HCT116 (cell line): ENCODE data around the gene KANSL1. TPM values are rescaled to one million over a fixed set of nuclear protein-coding genes. Genes with fewer than 3 reads are reported as not detected.

Experiments used
- ATAC-seq: fragments of 200-7000 bp; cut with Tn5 transposase; 2 replicates; pipeline ENCODE4 v1.9.1; 2020; ENCODE audit warnings: mild to moderate bottlenecking, moderate library complexity
- BruUV-seq: library from RNA; stranded (reverse); fragments of 400-500 nt; replicated peaks from 2 replicates; lab custom pipeline; 2021; lab: Mats Ljungman, UMichigan
- CTCF ChIA-PET: fragments of 300-600 bp; sonication (Branson Sonifier 250); formaldehyde crosslinking; loops from one replicate; lab custom pipeline; 2021; ENCODE audit warnings: antibody characterized with exemption; lab: Charles Lee
- POLR2A ChIA-PET: fragments of 300-600, 350-600 bp; sonication (Branson Sonifier 250); formaldehyde crosslinking; loops from one replicate; lab custom pipeline; 2021; ENCODE audit warnings: antibody characterized with exemption; lab: Charles Lee
- RAD21 ChIA-PET, 2 experiments: fragments of 300-600 bp; sonication (Branson Sonifier 250); formaldehyde crosslinking; loops; one replicate each; lab custom pipeline; 2023; ENCODE audit warnings: low total read pairs in 2 of 2; ENCODE audit not compliant: uncharacterized antibody in 2 of 2, unreplicated experiment in 2 of 2, low non-redundant PET in 1 of 2; lab: Charles Lee
- DNase-seq: peaks from one replicate; pipeline ENCODE4 v3.0.0-alpha.2; 2010; ENCODE audit warnings: low read depth, low spot score
- H2AFZ ChIP-seq: fragments of 200-600 bp; shearing (Covaris generic), sonication (generic); 2 replicates; pipeline ENCODE4 v1.6.1; 2017; ENCODE audit warnings: low read depth, mixed run types, mixed read lengths, antibody characterized with exemption, low read length; ENCODE audit not compliant: poor library complexity, severe bottlenecking
- H3K27ac ChIP-seq: 2 replicates; pipeline ENCODE4 v1.5.1; 2012; ENCODE audit warnings: low read depth, low read length
- H3K27me3 ChIP-seq: fragments of 200-600 bp; sonication (generic); 2 replicates; pipeline ENCODE4 v1.6.1; 2016; ENCODE audit warnings: mixed run types, low read length, mixed read lengths; ENCODE audit not compliant: insufficient read depth
- H3K36me3 ChIP-seq, 2 experiments: fragments of 200-500 bp in 1 of 2; fragments of 200-600 bp in 1 of 2; sonication (Bioruptor generic) in 1 of 2; sonication (generic) in 1 of 2; 2 replicates each; pipeline versions ENCODE4 v1.5.1 to v1.6.1; 2014 to 2016; ENCODE audit warnings: low read length in 2 of 2, inconsistent platforms in 1 of 2, mixed read lengths in 1 of 2, mixed run types in 1 of 2; ENCODE audit not compliant: insufficient read depth in 2 of 2, control insufficient read depth in 1 of 2
- H3K4me1 ChIP-seq, 2 experiments: fragments of 200-600 bp in 1 of 2; sonication (generic) in 1 of 2; 2 replicates each; pipeline versions ENCODE4 v1.5.1 to v1.6.1; 2012 to 2017; ENCODE audit warnings: low read length in 2 of 2, inconsistent platforms in 1 of 2, mild to moderate bottlenecking in 1 of 2, mixed read lengths in 1 of 2, mixed run types in 1 of 2, moderate library complexity in 1 of 2; ENCODE audit not compliant: insufficient read depth in 2 of 2, control insufficient read depth in 1 of 2
- H3K4me2 ChIP-seq: fragments of 200-600 bp; sonication (generic); 2 replicates; pipeline ENCODE4 v1.6.1; 2017; ENCODE audit warnings: mixed run types, low read length, mixed read lengths
- H3K4me3 ChIP-seq, 2 experiments: fragments of 200-600 bp in 1 of 2; sonication (generic) in 1 of 2; replicated peaks in 1 of 2; 2 replicates each; pipeline ENCODE4 v1.5.1; 2011 to 2016; ENCODE audit warnings: low read length in 2 of 2, control low read depth in 1 of 2, low read depth in 1 of 2, mild to moderate bottlenecking in 1 of 2, mixed read lengths in 1 of 2, mixed run types in 1 of 2
- H3K79me2 ChIP-seq: fragments of 200-600 bp; sonication (generic); 2 replicates; pipeline ENCODE4 v1.6.1; 2017; ENCODE audit warnings: mild to moderate bottlenecking, mixed run types, low read length, moderate library complexity, mixed read lengths; ENCODE audit not compliant: insufficient read depth
- H3K9ac ChIP-seq: fragments of 200-600 bp; sonication (generic); 2 replicates; pipeline ENCODE4 v1.6.1; 2016; ENCODE audit warnings: low read length, mixed read lengths
- H3K9me2 ChIP-seq: fragments of 200-600 bp; sonication (generic), shearing (Covaris generic); 2 replicates; pipeline ENCODE4 v1.6.1; 2017; ENCODE audit warnings: mixed run types, mild to moderate bottlenecking, moderate library complexity; ENCODE audit not compliant: insufficient read depth
- H3K9me3 ChIP-seq, 2 experiments: fragments of 200-500 bp in 1 of 2; fragments of 200-600 bp in 1 of 2; sonication (Bioruptor generic) in 1 of 2; sonication (generic) in 1 of 2; 2 replicates each; pipeline ENCODE4 v1.6.1; 2014 to 2017; ENCODE audit warnings: low read length in 2 of 2, mixed read lengths in 2 of 2, inconsistent platforms in 1 of 2, low read depth in 1 of 2, mild to moderate bottlenecking in 1 of 2, mixed run types in 1 of 2, moderate library complexity in 1 of 2; ENCODE audit not compliant: control insufficient read depth in 1 of 2, insufficient read depth in 1 of 2
- H4K20me1 ChIP-seq: fragments of 200-600 bp; sonication (generic), shearing (Covaris generic); 2 replicates; pipeline ENCODE4 v1.6.1; 2017; ENCODE audit warnings: mixed run types, mild to moderate bottlenecking, moderate library complexity; ENCODE audit not compliant: insufficient read depth
- CTCF ChIP-seq, 3 experiments: fragments of 200-600 bp in 1 of 3; sonication (generic) in 1 of 3; IDR thresholded peaks in 2 of 3; conservative IDR thresholded peaks in 1 of 3; 2 replicates each; pipeline ENCODE4 v1.5.1; 2012 to 2017; ENCODE audit warnings: low read depth in 2 of 3, low read length in 2 of 3, antibody characterized with exemption in 1 of 3, borderline replicate concordance in 1 of 3, control low read depth in 1 of 3, mild to moderate bottlenecking in 1 of 3, mixed read lengths in 1 of 3, mixed run types in 1 of 3, moderate library complexity in 1 of 3; ENCODE audit not compliant: insufficient read depth in 1 of 3
- EGR1 ChIP-seq: IDR thresholded peaks from 2 replicates; pipeline ENCODE4 v1.6.1; 2012; ENCODE audit warnings: low read depth
- EZH2 ChIP-seq: fragments of 200-600 bp; sonication (generic); IDR thresholded peaks from 2 replicates; pipeline ENCODE4 v1.6.1; 2017; ENCODE audit warnings: antibody characterized with exemption, mixed run types
- FOSL1 ChIP-seq: IDR thresholded peaks from 2 replicates; pipeline ENCODE4 v1.6.1; 2012; ENCODE audit warnings: low read depth
- MAX ChIP-seq: IDR thresholded peaks from 2 replicates; pipeline ENCODE4 v1.6.1; 2012
- SRF ChIP-seq: IDR thresholded peaks from 2 replicates; pipeline ENCODE4 v1.6.1; 2012; ENCODE audit warnings: low read depth
- YY1 ChIP-seq: IDR thresholded peaks from 2 replicates; pipeline ENCODE4 v1.6.1; 2011; ENCODE audit warnings: low read length, low read depth, moderate library complexity, mild to moderate bottlenecking; ENCODE audit not compliant: insufficient replicate concordance; ENCODE audit errors: extremely low read depth
- ZBTB33 ChIP-seq: IDR thresholded peaks from 2 replicates; pipeline ENCODE4 v1.6.1; 2011; ENCODE audit warnings: mild to moderate bottlenecking, low read length, moderate library complexity; ENCODE audit not compliant: insufficient replicate concordance; ENCODE audit errors: extremely low read depth
- intact Hi-C: fragments of 100-400 bp; cut with micrococcal nuclease; formaldehyde crosslinking; loops from 2 replicates; pipeline ENCODE4 v1.10.0; 2022
- total RNA-seq: library from RNA; stranded (reverse); gene quantifications from one replicate; pipeline ENCODE4 v1.2.1, GENCODE V29; 2021; ENCODE audit not compliant: unreplicated experiment

Gene KANSL1
- total RNA-seq, 1 experiment from 2014 or later = 77.5 TPM

GRCh38 chr17:45998987-45999899 is 194.0 kb downstream of the KANSL1 start, which contains the start of gene STH:
Gene STH, plus strand, starts transcription at chr17:45999250. Its CDS starts 30 bp downstream, at chr17:45999280.
- no peaks in the 10 kb centered on the region for H3K79me2 ChIP-seq
- BruUV-seq = no TSS peak
- ChIA-PET CTCF (interaction anchor here (1.6 kb wide), 1 partner anchor 359 kb away, joined by 3 read pairs; no protein-coding TSS in a partner anchor), RAD21 (no interaction called here), POLR2A (no interaction called here)
- no peaks in the 10 kb centered on the region for H3K27me3 ChIP-seq
- no peak for DNase-seq
- no peak within 1 kb of the TSS for H3K9ac ChIP-seq
- H3K9me3 ChIP-seq = no peaks in the 10 kb centered on the region
- intact Hi-C loops = no loop called here
- ATAC-seq = no peak
- TF ChIP-seq CTCF (IDR thresholded peaks at IDR 0.05 in 2 of 3, conservative IDR thresholded peaks at IDR 0.05 in 1 of 3; ENCODE audit: borderline replicate concordance in 1 of 3, insufficient read depth in 1 of 3, low read depth in 2 of 3, low read length in 2 of 3) (no peak), SRF (no peak), YY1 (no peak), FOSL1 (no peak), EGR1 (no peak), ZBTB33 (no peak), MAX (no peak), EZH2 (no peak)
- no peak within 1 kb of the TSS for H3K27ac ChIP-seq
- no peaks in the 10 kb centered on the region for H3K9me2 ChIP-seq
- no peaks in the 10 kb centered on the region for H4K20me1 ChIP-seq
- no peaks in the 10 kb centered on the region for H3K36me3 ChIP-seq
- no peak within 1 kb of the TSS for H3K4me2 ChIP-seq
- 0 out of 4 replicates have a peak, but pooled peaks cover 0 to 4% of the 10 kb centered on the region in 2 experiments for H3K4me1 ChIP-seq
- H3K4me3 ChIP-seq = no peak within 1 kb of the TSS
- no peak within 1 kb of the TSS for H2AFZ ChIP-seq
